HG03175 (cell line): ENCODE measurements around the gene ADPGK.
"Not testable (repeated sequence)": the region's sequence is repeated elsewhere in the genome, so short reads cannot be mapped to it uniquely, and the experiment has no call there.

ENCODE experiments used
- ATAC-seq: cut with Tn5 transposase; IDR thresholded peaks from one replicate; pipeline ENCODE4 v1.9.1; 2021; ENCODE audit warnings: mild to moderate bottlenecking, moderate library complexity; ENCODE audit not compliant: unreplicated experiment

Gene ADPGK

DNA sequence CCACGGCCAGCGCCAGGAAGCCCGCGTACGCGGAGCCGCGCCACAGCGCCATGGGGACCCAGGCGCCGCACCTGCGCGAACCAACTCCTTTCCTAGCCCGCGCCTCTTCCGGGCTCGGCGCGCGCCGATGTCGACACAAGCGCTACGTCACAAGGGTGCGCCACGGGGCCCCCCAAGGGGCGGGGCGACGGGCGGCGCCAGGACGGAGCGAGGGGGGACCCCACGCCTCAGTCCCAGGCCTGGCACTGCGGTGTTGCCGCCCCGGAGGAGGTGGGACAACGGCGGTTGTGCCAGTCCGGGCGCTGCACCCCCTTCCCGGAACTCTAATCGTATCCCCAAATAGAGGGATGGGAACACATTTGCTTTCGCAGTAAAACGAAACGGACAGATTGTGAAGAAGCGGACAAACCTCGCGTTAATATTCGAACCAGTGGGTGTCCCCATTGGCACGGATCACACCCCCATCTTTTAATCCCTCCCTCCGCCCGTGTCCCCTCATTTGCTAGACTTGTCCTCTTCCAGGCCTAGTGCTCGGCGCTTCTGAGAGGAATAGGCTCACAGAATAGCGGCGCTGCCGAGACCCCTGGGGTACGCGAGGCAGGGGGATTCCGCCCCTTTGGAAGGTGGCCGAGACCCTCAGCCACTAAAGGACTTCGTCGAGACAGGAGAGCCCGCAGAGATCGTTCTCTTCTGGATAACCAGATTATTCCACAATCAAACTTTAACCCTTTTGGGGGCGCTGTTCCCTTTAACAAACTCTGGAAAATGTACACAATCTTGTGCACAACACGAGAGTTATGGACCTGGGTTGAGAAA lies at the start of gene ADPGK:
Gene ADPGK (minus strand): TSS at position 119 of the 816 bp plus-strand sequence. CDS start 67 bp downstream, at position 52.
- peak; percentile 72 for ATAC-seq

- ATAC-seq: no peak
Observed at GRCh38 chr15:72827226-72827625, 43.7 kb upstream of the ADPGK start.

- no peak for ATAC-seq
Observed at GRCh38 chr15:72826611-72827010, 43.1 kb upstream of the ADPGK start.

DNA sequence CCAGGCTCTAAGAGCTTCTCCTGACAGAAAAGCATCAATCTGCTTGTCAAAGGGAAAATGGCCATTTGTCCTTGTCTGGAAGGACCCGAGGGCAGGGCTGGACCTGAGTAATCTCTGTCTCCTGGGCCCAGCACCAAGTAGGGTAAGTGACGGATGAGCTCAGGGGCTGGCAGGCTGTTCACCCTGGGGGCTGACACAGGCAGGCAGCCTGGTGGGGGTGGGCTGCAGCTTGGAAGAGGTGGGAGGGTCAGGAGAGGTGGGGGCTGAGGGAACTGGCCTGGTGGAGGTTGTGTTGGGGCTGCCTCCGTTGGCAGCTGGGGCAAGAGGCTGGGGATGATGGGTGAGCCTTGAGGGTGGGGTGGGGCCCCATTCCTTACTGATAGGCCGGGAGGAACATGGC lies 42.3 kb upstream of the ADPGK start:
- ATAC-seq: no peak

- ATAC-seq: no peak
Observed at GRCh38 chr15:72824781-72825180, 41.2 kb upstream of the ADPGK start.

DNA sequence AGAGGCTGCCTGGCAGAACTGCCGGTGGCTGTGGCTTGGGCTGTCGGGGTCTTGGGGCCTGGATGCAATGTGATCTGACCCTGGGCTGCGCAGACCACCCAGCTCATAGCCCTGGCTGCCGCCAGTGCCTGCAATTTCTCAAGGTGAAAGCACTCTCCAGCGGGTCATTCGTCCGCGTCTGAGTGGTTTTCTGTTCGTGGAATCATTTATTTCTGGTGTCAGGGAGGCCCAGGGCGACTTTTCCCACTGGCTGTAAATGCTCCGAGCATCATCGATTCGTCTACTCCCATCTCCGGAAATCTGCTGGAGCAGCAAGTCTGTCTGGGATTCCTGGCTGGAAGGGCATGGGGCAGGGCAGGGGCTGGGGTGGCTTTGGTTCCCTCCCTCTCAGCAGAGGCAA lies 40.6 kb upstream of the ADPGK start:
- no peak for ATAC-seq

- no peak for ATAC-seq
Observed at GRCh38 chr15:72820278-72820677, 36.7 kb upstream of the ADPGK start.

DNA sequence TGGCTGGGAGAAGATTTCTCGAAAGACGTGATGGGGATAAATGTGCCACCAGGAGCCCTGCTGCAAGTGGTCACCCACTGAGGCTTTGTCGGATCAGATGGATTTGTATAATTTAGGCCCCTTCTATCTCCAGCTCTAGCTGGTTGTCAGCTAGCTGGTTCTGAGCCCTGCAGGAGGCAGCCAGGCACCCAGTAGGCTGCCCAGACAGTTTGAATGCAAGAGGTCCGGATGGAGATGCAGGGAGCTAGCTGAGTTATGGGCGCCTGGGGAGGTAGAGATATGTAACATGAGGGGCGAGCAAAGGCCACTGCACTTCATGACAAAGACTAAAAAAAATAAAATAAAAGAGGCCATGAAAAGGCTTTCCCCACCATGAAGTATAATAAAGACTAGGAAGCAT lies 35.1 kb upstream of the ADPGK start:
- ATAC-seq: no peak

DNA sequence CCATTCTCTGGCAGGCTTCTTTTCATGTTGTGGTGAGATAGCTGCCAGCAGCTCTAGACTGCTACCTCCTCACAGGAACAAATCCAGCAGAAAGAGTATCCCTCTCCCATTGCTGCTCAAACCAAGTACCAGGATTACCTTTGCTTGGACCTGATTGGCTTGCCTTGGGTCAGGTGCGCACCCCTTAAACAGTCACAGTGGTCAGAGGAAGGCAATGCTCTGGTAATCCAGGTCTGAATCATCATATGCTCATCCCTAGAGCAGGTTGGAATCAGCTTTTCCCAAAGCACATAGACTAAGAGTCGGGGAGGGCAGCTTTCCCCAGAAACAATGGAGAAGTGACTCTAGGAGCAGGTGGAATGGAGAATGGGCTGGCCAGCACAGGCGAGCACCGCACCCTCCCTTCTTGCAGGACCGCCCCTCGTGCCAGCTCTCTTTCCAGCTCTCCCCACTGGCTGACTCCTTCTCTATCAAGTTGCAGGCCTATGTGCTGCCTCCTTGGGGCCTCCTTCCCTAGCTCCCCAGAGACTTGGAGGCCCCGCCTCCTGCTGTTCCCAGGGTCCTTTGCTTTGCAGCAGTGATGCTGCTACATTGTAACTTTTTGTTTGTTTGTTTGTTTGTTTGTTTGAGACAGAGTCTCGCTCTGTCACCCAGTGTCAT lies 29.9 kb upstream of the ADPGK start:
- no peak for ATAC-seq

DNA sequence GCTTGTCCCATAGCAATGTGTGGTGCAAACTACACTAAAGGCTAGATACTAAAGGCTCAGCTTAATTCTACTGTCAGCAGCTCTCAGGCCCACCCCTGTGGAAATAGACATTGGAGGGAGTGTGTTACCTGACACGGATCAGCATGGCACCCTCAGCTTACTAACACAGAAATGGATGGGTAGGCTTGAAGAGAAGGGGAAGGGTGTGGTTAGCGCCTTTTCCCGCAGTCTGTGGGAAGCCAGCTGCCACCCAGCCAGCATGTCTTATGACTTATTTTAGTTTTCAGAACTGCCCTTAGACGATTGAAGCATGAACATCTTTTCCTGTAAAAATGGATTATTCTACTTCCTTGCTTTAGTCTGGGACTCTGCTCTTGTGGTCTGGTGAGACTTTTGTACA lies 25.8 kb upstream of the ADPGK start:
- no peak for ATAC-seq

DNA sequence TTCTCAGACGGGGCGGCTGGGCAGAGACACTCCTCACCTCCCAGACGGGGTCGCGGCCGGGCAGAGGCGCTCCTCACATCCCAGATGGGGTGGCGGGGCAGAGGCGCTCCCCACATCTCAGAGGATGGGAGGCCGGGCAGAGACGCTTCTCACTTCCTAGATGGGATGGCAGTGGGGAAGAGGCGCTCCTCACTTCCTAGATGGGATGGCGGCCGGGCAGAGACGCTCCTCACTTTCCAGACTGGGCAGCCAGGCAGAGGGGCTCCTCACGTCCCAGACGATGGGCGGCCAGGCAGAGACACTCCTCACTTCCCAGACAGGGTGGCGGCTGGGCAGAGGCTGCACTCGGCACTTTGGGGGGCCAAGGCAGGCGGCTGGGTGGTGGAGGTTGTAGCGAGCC lies 23.8 kb upstream of the ADPGK start:
- not testable (repeated sequence) for ATAC-seq

DNA sequence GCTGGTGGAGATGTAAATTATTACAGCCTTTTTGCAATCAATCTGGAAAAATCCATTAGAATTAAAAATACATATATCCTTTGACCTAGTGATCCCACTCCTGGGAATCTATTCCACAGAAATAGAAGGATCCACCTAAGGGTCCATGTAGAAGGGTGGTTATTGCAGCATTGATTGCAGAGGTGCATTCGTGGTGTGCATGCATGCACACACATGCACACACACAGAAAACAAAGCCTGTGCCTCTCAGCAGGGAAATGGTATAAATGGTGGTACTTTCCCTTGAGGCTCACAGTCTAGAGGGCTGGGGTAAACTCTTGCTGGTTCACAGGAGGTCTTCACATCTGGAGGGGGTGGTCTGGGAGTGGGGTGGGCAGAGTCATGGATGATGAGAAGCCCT lies 19.4 kb upstream of the ADPGK start:
- ATAC-seq: no peak

DNA sequence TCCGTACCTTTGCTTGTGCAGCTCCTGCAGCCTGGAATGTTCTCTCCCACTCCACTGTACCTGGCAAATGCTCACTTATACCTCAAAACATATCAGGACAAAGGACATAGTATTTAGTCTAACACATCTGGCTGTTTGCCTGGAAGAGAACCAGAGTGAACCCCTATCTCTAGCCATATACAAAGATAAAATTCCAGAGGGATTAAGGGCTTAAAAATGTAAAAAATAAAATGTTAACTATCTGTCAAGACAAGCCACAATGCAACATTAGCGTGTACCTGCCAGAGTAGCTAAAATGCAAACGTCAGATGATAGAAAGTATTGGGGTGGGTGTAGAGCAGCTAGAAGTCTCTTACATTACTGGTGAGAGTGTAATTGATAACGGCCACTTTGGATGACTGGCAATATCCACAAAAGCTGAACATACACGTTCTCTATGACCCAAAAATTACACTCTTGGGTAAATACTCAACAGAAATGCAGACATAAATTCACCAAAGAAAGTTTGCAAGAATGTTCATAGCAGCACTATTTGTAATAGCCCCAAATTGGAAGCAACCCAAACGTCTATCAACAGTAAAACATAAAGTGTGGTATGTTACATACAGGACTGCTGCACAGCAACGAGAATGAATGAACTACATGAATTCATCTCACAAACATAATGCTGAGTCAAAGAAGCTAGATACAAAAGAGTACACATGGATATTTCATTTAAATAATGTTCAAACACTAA lies 18.2 kb upstream of the ADPGK start:
- no peak for ATAC-seq

GRCh38 chr15:72800833-72801481 lies 17.4 kb upstream of the ADPGK start:
- ATAC-seq: no peak

DNA sequence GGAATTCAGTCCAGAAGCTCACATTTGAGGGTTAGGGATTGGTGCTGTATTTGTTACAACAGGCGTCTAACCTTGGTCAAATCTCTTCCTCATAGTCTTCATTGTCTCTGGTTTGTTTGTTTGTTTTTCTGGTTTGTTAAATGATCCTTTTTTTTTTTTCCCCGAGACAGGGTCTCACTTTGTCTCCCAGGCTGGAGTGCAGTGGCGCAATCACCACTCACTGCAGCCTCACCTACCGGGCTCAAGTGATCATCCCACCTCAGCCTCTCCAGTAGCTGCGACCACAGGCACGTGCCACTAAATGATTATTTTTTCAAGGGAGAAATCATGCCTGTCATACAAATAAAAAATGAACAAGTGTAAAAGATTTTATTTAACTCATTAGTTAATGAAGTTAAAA lies 14.3 kb upstream of the ADPGK start:
- no peak for ATAC-seq

- no peak for ATAC-seq
Observed at GRCh38 chr15:72797338-72797689, 13.8 kb upstream of the ADPGK start.

DNA sequence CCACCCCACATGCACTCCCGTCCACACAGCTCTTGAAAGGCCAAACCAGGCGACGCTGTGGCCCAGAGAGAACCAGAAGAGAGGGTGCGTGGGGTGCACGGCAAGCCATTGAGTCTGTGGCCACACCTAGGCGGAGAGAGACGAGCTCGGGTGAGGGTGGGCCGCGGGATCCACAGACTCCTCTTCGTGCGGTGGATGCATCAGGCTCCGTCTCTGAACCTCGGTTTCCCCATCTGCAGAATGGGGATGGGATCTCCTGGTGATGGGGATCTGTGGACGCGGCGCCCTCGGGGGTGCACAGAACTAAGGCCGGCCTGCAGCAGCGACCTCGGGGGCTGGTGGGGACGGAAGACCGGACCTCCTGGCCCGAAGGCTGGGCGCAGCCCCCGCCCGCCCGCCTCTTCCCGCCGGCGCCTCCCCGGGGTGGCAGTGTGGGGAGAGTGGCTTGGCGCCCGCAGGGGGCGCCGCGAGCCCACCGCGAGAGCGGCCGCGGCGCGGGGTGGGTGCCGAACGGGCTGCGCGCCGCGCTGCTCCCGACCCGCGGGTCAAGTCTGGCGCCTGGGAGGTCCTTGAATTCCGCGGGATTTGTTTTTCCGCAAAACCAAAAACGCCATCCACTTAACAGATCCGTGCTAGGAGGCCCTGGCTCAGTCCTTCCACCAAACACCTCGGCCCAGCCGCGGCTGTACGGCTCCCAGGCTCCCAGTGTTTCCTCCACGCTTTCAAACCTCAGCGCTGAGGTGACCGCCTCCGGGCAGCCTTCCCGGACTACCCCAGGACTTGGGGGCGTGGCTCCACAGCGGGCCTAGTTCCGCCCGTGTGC lies 13.2 kb upstream of the ADPGK start:
- ATAC-seq: no peak

DNA sequence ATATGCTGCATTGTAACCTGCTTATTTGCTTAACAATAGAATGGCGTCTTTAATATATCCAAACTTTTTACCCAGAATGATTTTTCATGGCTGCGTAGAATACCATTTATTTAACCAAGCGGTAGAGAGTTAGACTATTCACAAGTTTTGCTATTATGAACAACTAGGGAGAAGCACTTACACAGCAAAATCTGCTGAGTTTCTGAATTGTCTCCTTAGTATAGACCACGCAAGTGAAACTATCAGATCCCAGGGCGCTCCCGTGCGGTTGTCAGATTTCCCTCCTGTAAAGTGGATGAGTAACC lies 12.6 kb upstream of the ADPGK start:
- no peak for ATAC-seq

DNA sequence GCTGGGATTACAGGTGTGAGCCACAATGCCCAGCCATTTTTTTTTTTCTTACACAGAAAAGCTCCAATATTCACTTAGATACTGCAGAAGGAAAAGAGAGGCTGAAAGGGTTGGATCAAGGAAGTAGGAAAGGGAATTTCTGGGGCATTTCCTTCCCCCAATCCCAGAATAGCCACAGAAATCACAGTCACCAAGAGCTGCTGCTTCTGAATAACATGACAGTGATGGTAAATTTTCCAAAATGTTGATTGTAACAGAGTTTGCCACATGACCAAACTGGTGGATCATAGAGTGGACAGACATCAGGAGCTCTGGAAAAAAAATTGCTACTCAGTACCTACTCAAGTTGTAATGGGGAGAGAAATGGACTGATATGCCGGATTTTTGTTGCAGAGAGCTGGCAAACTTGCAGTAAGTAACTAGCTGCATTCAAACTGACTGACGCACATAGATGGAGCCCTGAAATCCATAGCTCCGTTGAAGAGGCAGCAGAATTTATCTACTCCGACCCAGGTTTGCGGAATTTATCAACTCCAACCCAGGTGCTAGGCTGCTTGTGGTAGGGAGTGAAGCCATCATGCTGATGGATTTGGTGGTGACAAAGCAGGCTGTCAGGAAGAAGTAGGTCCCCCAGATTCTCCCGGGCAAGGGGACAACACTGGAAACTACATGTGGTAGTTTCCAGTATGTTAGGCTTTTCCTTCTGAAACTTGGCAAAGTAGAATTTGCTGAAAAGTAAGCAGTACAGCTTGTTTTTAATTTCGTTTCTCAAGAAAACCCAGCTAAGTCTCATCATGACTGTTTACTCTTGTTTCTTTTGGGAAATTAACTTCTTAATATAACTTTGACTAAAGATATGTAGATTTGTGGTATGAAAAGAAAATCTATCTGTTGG lies 10.5 kb upstream of the ADPGK start:
- ATAC-seq: no peak

- no peak for ATAC-seq
Observed at GRCh38 chr15:72792431-72792830, 8.9 kb upstream of the ADPGK start.
